Stimulated activated naive CD4-positive, alpha-beta T cell (primary cell): Measurements from ENCODE around the gene PLAAT5.
"Not testable (repeated sequence)": the region's sequence is repeated elsewhere in the genome, so short reads cannot be mapped to it uniquely, and the experiment has no call there.

Experiments used
- DNase-seq, 6 experiments: peaks; one replicate each; lab custom pipeline; 2025; lab: John Stamatoyannopoulos, UW

PLAAT5 gene

GRCh38 chr11:63480039-63480438 lies 10.9 kb downstream of the PLAAT5 start:
- no peak for DNase-seq

- peak in 5 of 6 experiments; percentile 26 to 79 (median 44) for DNase-seq
These were observed 12.1 kb downstream of the PLAAT5 start for GRCh38 chr11:63478896-63479295.

GRCh38 chr11:63476618-63477017 lies 14.3 kb downstream of the PLAAT5 start:
- no peak for DNase-seq

- no peak for DNase-seq
These were observed 18.6 kb downstream of the PLAAT5 start for GRCh38 chr11:63472372-63472771.

- DNase-seq, result no peak
These were observed 20.7 kb downstream of the PLAAT5 start for GRCh38 chr11:63470311-63470710.

- no peak for DNase-seq
These were observed 28.8 kb downstream of the PLAAT5 start for GRCh38 chr11:63462137-63462536.

GRCh38 chr11:63459586-63459985 lies 31.4 kb downstream of the PLAAT5 start:
- no peak for DNase-seq

- no peak for DNase-seq
These were observed 42.3 kb downstream of the PLAAT5 start for GRCh38 chr11:63448646-63449045.

- DNase-seq, result no peak
These were observed 45.2 kb downstream of the PLAAT5 start for GRCh38 chr11:63445720-63446119.

GRCh38 chr11:63445118-63445517 lies 45.8 kb downstream of the PLAAT5 start:
- DNase-seq, result no peak

- no peak for DNase-seq
These were observed 46.8 kb downstream of the PLAAT5 start for GRCh38 chr11:63444160-63444559.

- no peak for DNase-seq
These were observed 47.3 kb downstream of the PLAAT5 start for GRCh38 chr11:63443714-63444113.

- DNase-seq, result not testable (repeated sequence)
These were observed 55.1 kb downstream of the PLAAT5 start for GRCh38 chr11:63435831-63436230.

- not testable (repeated sequence) for DNase-seq
These were observed 55.6 kb downstream of the PLAAT5 start for GRCh38 chr11:63435351-63435750.

- DNase-seq, result not testable (repeated sequence)
These were observed 60.2 kb downstream of the PLAAT5 start for GRCh38 chr11:63430731-63431130.

- no peak for DNase-seq
These were observed 62.9 kb downstream of the PLAAT5 start for GRCh38 chr11:63427971-63428508.

- DNase-seq, result no peak
These were observed 73.7 kb downstream of the PLAAT5 start for GRCh38 chr11:63417174-63417852.
